ENCODE data around the gene INSIG1. TPM values are rescaled to one million over a fixed set of nuclear protein-coding genes. Genes with fewer than 3 reads are reported as not detected.

Gene INSIG1
- total and polyA plus RNA-seq, 8 donors, result 13.0 to 59.2 (median 37.1) TPM

DNA sequence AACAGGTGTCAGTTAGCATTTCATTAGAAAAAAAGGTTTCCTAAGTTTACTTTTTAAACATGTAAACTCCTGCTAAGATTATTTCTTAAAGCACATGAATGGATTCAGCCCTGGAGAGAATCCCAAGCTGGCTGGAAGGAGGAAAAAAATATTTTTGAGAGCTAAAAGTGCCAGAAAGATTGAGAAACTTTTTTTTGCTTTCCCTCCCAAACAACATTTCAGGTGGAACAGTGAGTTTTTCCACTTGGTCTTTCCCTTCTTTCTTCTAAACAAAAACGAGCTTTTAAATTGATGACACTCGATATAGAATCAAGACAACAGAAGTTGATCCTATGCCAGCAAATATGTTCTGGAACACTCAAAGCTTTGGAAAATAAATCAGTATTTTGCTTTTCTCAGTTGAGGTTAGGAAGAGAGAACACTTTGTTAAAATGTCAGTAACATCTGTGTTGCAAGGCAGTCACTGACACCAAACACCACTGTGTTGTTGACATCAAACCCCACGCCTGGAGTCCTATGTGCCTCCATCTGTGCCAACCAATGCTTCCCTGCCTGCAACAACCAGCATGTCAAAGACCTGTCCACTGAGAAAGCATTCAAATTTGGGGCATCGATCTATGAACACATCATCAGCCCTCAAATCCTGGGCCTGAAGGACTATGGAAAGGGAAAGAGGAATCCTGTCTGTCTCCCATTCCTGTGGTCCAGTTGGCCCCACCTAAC, 22.9 kb upstream of the INSIG1 start:
- H3K4me1 ChIP-seq, result peaks cover 0 to 7% (median 0%) of the 10 kb centered on the region in 3 donors
- FAIRE-seq (no peak), DNase-seq (no peak), ATAC-seq (no peak)
- no peaks in the 10 kb centered on the region for H3K36me3 ChIP-seq
- no peak overlapping the region for H3K27ac ChIP-seq
- no peaks in the 10 kb centered on the region for H3K27me3 ChIP-seq
- no peak overlapping the region for H3K4me3 ChIP-seq
- WGBS, 2 donors, result 82 to 88% methylated on average over 4 of the region's 4 CpGs
- TF ChIP-seq, protein P1, sequence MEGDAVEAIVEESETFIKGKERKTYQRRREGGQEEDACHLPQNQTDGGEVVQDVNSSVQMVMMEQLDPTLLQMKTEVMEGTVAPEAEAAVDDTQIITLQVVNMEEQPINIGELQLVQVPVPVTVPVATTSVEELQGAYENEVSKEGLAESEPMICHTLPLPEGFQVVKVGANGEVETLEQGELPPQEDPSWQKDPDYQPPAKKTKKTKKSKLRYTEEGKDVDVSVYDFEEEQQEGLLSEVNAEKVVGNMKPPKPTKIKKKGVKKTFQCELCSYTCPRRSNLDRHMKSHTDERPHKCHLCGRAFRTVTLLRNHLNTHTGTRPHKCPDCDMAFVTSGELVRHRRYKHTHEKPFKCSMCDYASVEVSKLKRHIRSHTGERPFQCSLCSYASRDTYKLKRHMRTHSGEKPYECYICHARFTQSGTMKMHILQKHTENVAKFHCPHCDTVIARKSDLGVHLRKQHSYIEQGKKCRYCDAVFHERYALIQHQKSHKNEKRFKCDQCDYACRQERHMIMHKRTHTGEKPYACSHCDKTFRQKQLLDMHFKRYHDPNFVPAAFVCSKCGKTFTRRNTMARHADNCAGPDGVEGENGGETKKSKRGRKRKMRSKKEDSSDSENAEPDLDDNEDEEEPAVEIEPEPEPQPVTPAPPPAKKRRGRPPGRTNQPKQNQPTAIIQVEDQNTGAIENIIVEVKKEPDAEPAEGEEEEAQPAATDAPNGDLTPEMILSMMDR (IDR thresholded peaks at IDR 0.05), result no peak
- no peaks in the 10 kb centered on the region for H3K9me3 ChIP-seq
- intact Hi-C loops (cut with DNase I), result no loop called here

DNA sequence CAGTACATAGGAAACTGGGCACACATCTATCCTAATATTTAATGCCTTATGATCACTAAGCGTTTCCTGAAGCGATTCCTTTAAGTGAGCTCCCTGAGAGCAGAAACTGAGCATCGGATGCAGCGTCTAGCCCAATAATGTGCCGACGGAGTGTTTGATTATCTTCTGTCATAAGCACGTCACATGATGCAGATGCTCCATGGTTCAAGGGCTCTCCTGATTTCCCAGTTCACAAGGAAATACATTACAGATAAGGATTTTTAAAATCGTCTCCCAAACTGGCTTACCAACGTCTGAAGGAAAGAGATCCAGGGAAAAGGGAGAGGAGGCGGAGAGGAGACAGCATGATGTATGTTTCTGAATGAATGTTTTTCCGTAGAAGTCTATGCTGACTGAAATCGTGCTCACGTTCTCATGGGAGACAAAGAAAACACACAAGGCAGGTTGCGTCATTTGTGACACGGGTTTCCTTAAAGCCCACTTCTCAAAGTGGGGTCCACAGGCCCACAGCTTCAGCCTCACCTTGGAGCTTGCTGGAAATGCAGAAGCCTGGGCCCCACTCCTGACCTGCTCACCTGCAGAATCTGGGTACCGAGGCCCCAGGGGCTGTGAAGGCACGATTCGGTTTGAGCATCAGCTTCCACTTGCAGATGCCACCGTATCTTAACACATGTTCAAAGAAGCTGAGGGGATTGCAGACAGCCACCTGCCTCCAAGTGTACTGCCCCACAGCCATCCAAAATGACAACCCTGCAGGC, 21.5 kb upstream of the INSIG1 start:
- ATAC-seq, result no peak
- DNase-seq, result no peak

DNA sequence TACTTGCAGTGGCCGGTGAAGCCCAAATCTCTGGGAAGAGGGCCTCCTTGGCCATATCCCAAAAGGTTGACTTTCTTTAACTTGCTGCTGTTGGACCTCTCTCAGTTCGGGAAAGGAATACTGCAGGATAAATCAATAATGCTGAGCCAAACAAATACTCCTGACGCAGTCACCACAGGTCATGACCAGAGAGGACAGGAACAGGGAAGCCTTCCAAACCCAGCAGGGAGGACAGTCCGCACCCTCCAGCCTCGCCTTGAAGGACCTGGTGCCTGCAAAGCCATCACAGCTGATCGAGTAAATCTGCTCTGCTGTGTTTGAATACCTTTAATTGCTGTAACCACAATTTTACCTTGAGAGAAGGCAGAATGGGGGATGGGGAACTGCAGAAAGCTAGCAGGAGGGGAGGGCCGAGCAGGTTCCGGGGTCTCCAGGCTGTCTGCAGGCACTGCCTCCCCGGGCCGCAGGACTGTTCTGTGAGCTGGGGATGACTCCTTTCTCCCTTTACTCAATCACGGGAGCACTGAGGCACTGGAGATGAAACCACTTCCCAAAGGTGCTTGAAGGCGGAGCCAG, 20.8 kb upstream of the INSIG1 start:
- Histone ChIP-seq H3K27ac (no peak overlapping the region), H3K4me1 (peaks cover 0 to 7% (median 0%) of the 10 kb centered on the region in 3 donors), H3K9me3 (no peaks in the 10 kb centered on the region), H3K27me3 (no peaks in the 10 kb centered on the region), H3K4me3 (no peak overlapping the region), H3K36me3 (no peaks in the 10 kb centered on the region)
- ATAC-seq (peak in 3 of 4 donors; percentile 58 to 78 (median 63)), FAIRE-seq (no peak), DNase-seq (no peak)
- intact Hi-C loops (cut with DNase I), result no loop called here
- TF ChIP-seq, protein P1 (IDR thresholded peaks at IDR 0.05), result no peak
- WGBS, 2 donors, result 34 to 39% methylated on average over 12 of the region's 12 CpGs

More for the DNA sequence above, 21.5 kb upstream of the INSIG1 start:
- H3K4me3 ChIP-seq, result no peak overlapping the region
- no peaks in the 10 kb centered on the region for H3K9me3 ChIP-seq
- intact Hi-C loops (cut with DNase I), result no loop called here
- no peak overlapping the region for H3K27ac ChIP-seq
- H3K4me1 ChIP-seq, result peaks cover 0 to 7% (median 0%) of the 10 kb centered on the region in 3 donors
- no peaks in the 10 kb centered on the region for H3K36me3 ChIP-seq
- no peak for FAIRE-seq
- 81 to 82% methylated on average over 19 of the region's 19 CpGs for WGBS, 2 donors
- TF ChIP-seq, protein P1 (IDR thresholded peaks at IDR 0.05), result no peak
- H3K27me3 ChIP-seq, result no peaks in the 10 kb centered on the region

DNA sequence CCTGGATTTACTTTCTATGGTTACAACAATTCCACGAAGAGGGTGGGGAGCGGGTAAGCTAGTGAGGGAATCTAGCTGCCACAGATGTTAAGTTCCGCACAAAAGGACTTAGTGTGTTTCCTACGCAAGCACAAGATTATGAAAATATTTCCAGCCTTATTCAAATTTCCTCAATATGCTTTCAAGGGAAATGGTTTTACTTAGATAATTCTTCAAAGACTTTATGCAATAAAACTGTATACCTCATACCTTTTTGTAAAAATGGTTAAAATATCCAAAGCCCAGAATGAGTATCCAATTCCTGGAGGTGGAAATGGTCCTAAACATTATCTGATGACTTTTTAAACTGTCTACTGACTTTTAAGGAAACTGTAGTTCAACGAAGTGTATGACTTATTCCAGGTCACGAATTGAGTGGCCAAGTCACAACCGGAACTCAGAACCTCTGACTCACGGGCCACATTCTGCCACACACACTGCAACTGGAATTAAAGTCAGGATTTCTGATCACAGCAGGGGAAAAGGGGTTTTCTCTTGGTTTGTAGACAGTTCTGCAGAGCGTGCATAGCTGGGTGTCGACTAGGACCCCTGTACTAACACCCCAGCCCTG, 20.2 kb upstream of the INSIG1 start:
- FAIRE-seq, result no peak
- Histone ChIP-seq H3K27ac (no peak overlapping the region), H3K27me3 (no peaks in the 10 kb centered on the region), H3K4me3 (no peak overlapping the region), H3K36me3 (no peaks in the 10 kb centered on the region), H3K4me1 (peaks cover 0 to 7% (median 0%) of the 10 kb centered on the region in 3 donors), H3K9me3 (no peaks in the 10 kb centered on the region)
- intact Hi-C loops (cut with DNase I), result no loop called here
- no peak for ATAC-seq
- TF ChIP-seq, protein P1 (IDR thresholded peaks at IDR 0.05), result no peak
- WGBS, 2 donors, result 81 to 83% methylated on average over 10 of the region's 10 CpGs
- no peak for DNase-seq
